Lung (tissue), 12 donors: ENCODE results near the gene CASQ2. TPM values are rescaled to one million over a fixed set of nuclear protein-coding genes. Genes with fewer than 3 reads are reported as not detected.
A peak's percentile ranks its signal among the peaks of the same experiment; 100 is the strongest.

Experiments used
- ATAC-seq: fragments of 200-7000 bp; cut with Tn5 transposase; one replicate; pipeline ENCODE4 v1.9.1; 2020; ENCODE audit warnings: moderate number of reproducible peaks; ENCODE audit not compliant: insufficient read depth, low FRiP score
- DNase-seq, 3 donors: peaks; one replicate each; pipeline ENCODE4 v3.0.0-alpha.2; 2013 to 2017
- H3K27ac ChIP-seq, 2 donors: one replicate each; pipeline ENCODE4 v1.5.1; 2013; ENCODE audit warnings: mild to moderate bottlenecking in 2 of 2, moderate library complexity in 2 of 2, control low read depth in 1 of 2, inconsistent platforms in 1 of 2, low read depth in 1 of 2, low read length in 1 of 2
- H3K27me3 ChIP-seq, 3 donors: one replicate each; pipeline ENCODE4 v1.5.1; 2013; ENCODE audit warnings: low read length in 2 of 3; ENCODE audit not compliant: control insufficient read depth in 3 of 3, insufficient read depth in 3 of 3
- H3K36me3 ChIP-seq, 4 donors: one replicate each; pipeline ENCODE4 v1.5.1; 2013; ENCODE audit warnings: low read length in 4 of 4, mild to moderate bottlenecking in 1 of 4, moderate library complexity in 1 of 4; ENCODE audit not compliant: control insufficient read depth in 4 of 4, insufficient read depth in 4 of 4
- H3K4me1 ChIP-seq, 5 donors: one replicate each; pipeline ENCODE4 v1.5.1; 2013; ENCODE audit warnings: low read length in 5 of 5, mild to moderate bottlenecking in 2 of 5, moderate library complexity in 1 of 5; ENCODE audit not compliant: control insufficient read depth in 5 of 5, insufficient read depth in 5 of 5
- H3K4me3 ChIP-seq: one replicate; pipeline ENCODE4 v1.5.1; 2013; ENCODE audit warnings: mild to moderate bottlenecking, control low read depth, moderate library complexity
- H3K9ac ChIP-seq, 2 donors: one replicate each; pipeline ENCODE4 v1.5.1; 2013; ENCODE audit warnings: low read length in 2 of 2, control low read depth in 1 of 2; ENCODE audit not compliant: insufficient read depth in 1 of 2
- H3K9me3 ChIP-seq, 4 donors: one replicate each; pipeline ENCODE4 v1.5.1; 2013; ENCODE audit warnings: low read length in 3 of 4, mild to moderate bottlenecking in 1 of 4, moderate library complexity in 1 of 4; ENCODE audit not compliant: control insufficient read depth in 4 of 4, insufficient read depth in 3 of 4
- WGBS, 2 donors: extraction: QIAGEN DNeasy Blood & Tissue Kit; methylation state at CpG; one replicate each; pipeline ENCODE4 v1.1.7; 2013; 5-methylcytosine and 5-hydroxymethylcytosine counted together
- polyA plus RNA-seq, 2 donors: library from polyadenylated mRNA; stranded (reverse); fragments of 200-250 nt; gene quantifications; one replicate each; pipeline ENCODE4 v1.2.1, GENCODE V29; 2013
- total RNA-seq, 2 donors: library from RNA; depleted of rRNA in 1 of 2; stranded (reverse); fragments of >200 nt in 1 of 2; gene quantifications; one replicate each; pipeline ENCODE4 v1.2.1, GENCODE V29; 2014 to 2021
- TF ChIP-seq, protein P1 (sequence below): IDR thresholded peaks from 2 replicates; pipeline ENCODE4 v1.5.1; 2012; ENCODE audit warnings: mild to moderate bottlenecking; ENCODE audit errors: control extremely low read depth, extremely low read depth
- donor health status: control.
- donor health status: control.
- donor health status: Bipolar disorder and iron deficiency.
- donor health status: healthy.
- donor health status: DM: yes; HTN: yes; CAD: no.

CASQ2 gene
- total and polyA plus RNA-seq, 4 donors = 0.50 to 3.4 (median 1.4) TPM

DNA sequence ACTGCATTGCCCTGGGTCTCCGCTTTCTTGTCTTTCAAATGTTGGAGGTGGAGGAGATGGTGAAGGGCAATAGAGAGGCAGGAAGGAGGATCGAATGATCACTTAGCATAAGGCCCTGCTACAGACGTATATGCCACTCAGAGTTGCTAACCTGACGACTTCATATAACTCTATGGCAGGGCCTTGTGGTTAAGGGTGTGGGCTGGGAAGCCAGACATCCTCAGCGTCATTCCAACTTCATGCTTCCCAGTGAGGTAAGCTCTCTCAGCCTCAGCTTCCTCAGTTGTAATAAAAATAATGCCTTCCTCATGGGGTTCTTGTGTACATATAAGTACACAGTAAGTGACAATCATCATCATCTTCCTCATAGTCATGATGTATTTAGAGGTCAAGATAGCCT, 54.6 kb downstream of the CASQ2 start:
- Histone ChIP-seq H3K4me3 (no peak overlapping the region), H3K36me3 (peaks cover 0 to 3% (median 0%) of the 10 kb centered on the region in 4 donors), H3K27ac (no peak overlapping the region), H3K9me3 (peaks cover 0 to 1% (median 0%) of the 10 kb centered on the region in 4 donors), H3K4me1 (peaks cover 0 to 10% (median 0%) of the 10 kb centered on the region in 5 donors), H3K27me3 (no peaks in the 10 kb centered on the region), H3K9ac (peak overlapping the region in 1 of 2 donors; percentile 51)
- TF ChIP-seq, protein P1, sequence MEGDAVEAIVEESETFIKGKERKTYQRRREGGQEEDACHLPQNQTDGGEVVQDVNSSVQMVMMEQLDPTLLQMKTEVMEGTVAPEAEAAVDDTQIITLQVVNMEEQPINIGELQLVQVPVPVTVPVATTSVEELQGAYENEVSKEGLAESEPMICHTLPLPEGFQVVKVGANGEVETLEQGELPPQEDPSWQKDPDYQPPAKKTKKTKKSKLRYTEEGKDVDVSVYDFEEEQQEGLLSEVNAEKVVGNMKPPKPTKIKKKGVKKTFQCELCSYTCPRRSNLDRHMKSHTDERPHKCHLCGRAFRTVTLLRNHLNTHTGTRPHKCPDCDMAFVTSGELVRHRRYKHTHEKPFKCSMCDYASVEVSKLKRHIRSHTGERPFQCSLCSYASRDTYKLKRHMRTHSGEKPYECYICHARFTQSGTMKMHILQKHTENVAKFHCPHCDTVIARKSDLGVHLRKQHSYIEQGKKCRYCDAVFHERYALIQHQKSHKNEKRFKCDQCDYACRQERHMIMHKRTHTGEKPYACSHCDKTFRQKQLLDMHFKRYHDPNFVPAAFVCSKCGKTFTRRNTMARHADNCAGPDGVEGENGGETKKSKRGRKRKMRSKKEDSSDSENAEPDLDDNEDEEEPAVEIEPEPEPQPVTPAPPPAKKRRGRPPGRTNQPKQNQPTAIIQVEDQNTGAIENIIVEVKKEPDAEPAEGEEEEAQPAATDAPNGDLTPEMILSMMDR = no peak
- ATAC-seq = no peak
- 80 to 90% methylated on average over 5 of the region's 5 CpGs for WGBS, 2 donors
- DNase-seq = no peak

DNA sequence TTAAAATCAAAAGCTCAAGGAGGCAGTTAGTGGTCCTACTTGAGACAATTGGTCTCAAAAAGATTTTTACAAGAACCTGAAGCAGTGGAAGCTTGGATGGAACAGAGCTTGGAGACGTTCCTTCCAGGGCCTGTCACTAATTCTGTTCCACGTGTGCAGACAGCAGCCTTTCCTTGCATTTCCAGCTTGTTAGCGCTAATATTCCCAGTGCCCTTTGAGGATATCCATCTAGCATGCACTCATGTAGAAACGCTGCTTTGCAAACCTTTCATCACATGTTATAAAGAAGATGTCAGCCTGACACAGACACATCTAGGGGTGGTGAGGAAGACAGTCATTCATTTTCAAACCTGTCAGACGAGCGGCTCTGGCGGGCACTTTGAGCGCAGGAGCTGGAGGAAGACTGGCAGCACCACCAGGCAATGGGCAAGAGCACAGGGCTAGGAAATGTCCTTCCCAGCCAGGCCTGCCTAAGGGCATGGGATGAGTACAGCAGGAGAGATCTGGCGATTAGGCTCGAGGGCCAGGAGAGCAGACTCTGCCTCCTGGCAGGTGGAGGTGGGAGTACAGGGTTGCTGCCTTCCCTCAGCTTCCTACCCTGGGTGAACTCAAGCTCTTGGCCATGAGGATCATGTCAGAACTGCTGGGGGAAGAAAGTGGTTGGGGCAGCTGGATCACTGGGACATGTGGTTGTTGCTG, 55.5 kb downstream of the CASQ2 start:
- no peak overlapping the region for H3K9ac ChIP-seq
- no peak overlapping the region for H3K4me3 ChIP-seq
- H3K27me3 ChIP-seq = no peaks in the 10 kb centered on the region
- 81 to 88% methylated on average over 10 of the region's 10 CpGs for WGBS, 2 donors
- no peak overlapping the region for H3K27ac ChIP-seq
- TF ChIP-seq, protein P1 = no peak
- ATAC-seq = no peak
- DNase-seq = no peak
- H3K4me1 ChIP-seq = peaks cover 0 to 10% (median 0%) of the 10 kb centered on the region in 5 donors
- peaks cover 0 to 1% (median 0%) of the 10 kb centered on the region in 4 donors for H3K9me3 ChIP-seq
- peaks cover 0 to 3% (median 0%) of the 10 kb centered on the region in 4 donors for H3K36me3 ChIP-seq

DNA sequence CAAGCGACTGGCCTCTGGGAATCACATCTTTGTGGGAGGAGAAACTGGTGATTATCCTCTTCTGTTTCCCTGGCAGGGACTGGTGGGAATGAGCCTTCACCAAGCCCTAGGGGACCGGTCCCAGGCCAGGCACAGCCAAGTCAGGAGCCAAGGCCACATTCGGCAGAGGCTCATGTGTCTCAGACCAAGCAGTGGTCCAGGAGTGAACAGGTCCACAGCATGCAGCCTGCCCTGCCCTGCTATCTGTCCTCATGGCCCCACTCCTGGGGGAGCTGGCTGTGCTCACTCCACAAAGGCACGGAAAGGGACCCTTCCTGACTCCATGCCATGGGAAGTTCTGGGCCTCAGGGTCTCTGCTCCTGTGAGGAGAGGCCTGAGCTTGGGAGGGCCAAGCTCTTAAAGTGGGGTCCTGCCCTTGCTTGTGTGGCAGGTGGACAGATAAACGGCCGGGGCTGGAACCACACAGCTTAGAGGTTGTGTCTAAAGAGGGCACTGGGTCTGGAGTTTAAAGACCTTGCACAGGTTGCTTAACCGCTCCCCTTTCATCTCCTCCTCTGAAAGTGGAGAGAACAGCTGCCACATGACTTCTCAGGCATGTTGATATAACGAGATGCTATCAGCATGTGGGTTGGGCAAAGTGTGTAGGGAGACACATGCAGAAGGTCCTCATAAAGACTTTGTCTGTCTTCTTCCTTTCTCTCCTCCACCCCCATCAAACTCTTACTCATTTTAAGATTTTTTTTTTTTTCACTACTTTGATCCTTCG, 57.5 kb downstream of the CASQ2 start:
- no peak overlapping the region for H3K9ac ChIP-seq
- peaks cover 0 to 15% (median 8%) of the 10 kb centered on the region in 5 donors for H3K4me1 ChIP-seq
- H3K27ac ChIP-seq = no peak overlapping the region
- H3K36me3 ChIP-seq = peaks cover 0 to 3% (median 0%) of the 10 kb centered on the region in 4 donors
- TF ChIP-seq, protein P1 = no peak
- H3K9me3 ChIP-seq = peaks cover 0 to 1% (median 0%) of the 10 kb centered on the region in 4 donors
- DNase-seq = peak in 1 of 3 donors; percentile 41
- ATAC-seq = no peak
- H3K27me3 ChIP-seq = no peaks in the 10 kb centered on the region
- H3K4me3 ChIP-seq = no peak overlapping the region
- 57 to 65% methylated on average over 9 of the region's 9 CpGs for WGBS, 2 donors
